Transverse colon (tissue), 3 donors: ENCODE data around the gene ZC3H14.

Experiments
- CTCF ChIP-seq, 5 experiments: fragments of 200-600 bp in 3 of 5; fragments of 450-650 bp in 2 of 5; sonication (generic) in 3 of 5; IDR thresholded peaks; 1 replicate in 2 of 5; 2 replicates in 3 of 5; pipeline ENCODE4 v1.5.1; 2016 to 2017; ENCODE audit warnings: antibody characterized with exemption in 5 of 5, inconsistent platforms in 3 of 5, mild to moderate bottlenecking in 2 of 5, moderate library complexity in 1 of 5
- EP300 ChIP-seq: sonication (generic); formaldehyde crosslinking; IDR thresholded peaks from one replicate; pipeline ENCODE4 v1.6.1; 2017; ENCODE audit warnings: antibody characterized with exemption, low read depth
- POLR2A ChIP-seq: fragments of 450-650 bp; IDR thresholded peaks from one replicate; pipeline ENCODE4 v1.6.1; 2016; ENCODE audit warnings: antibody characterized with exemption, mild to moderate bottlenecking, moderate library complexity

- TF ChIP-seq CTCF (IDR thresholded peaks at IDR 0.05) = no peak
- no peak for TF ChIP-seq POLR2A
- no peak for TF ChIP-seq EP300
Observed at GRCh38 chr14:88552876-88553275, 10.0 kb upstream of the ZC3H14 start.
